Measurements from ENCODE around the gene VWA3A.
"Not testable (repeated sequence)": the region's sequence is repeated elsewhere in the genome, so short reads cannot be mapped to it uniquely, and the experiment has no call there.

Gene VWA3A

DNA sequence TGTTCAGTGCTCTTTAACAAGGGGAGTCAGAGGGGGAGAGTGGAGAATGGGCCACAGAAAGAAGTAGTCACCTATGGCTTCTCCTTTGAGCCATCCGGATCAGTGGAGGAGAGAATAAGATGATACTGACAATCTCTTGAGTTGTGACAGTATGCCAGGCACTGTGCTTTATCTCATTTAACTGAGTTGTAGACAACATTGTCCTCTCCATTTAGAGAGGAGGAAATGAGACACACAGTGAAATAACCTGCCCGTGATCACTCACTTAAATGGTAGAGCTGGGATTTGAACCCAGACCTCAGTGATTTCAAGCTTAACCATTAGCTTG lies 95.9 kb downstream of the VWA3A start:
- DNase-seq = no peak

- DNase-seq = peak; percentile 66
Measured at GRCh38 chr16:22188595-22189442, 96.5 kb downstream of the VWA3A start.

- no peak for DNase-seq
Measured at GRCh38 chr16:22189473-22190080, 97.2 kb downstream of the VWA3A start.

- peak; percentile 100 for DNase-seq
Measured at GRCh38 chr16:22190081-22190775, 97.9 kb downstream of the VWA3A start.

DNA sequence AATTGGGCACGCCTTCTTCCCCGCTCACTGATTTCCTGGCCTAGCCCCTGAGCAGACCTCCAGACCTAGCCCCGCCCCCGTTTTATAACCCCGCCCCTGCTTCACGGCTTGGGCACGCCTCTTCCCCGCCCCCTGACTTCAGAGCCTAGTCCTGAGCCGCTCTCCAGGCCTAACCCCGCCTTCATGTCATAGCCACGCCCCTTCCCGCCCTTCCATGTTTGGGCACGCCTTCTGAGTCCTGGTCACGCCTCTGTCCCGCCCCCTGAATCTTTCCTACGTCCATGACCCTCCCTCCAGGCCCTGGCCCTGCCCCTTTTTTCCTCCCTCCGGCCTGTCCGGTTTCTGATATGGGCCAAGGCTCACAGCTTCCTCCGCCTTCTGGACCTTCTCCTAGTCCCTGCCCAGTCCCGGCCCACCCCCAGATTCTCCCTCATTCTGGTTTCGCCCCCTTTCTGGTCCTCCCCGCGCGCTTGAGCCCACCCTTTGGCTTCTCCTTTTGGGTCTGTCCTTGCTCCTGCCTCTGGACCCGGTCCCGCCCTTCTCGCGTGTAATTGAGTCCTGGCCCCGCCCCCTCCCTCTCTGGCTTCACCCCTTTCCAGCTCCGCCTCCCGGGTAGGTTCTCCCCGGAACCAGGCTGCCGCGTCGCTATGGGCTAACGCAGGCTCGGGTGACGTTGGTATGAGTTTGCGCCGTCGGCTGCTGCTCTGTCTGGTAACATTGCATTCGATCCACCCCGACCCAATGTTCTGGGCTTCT lies 98.6 kb downstream of the VWA3A start:
- peak; percentile 97 for DNase-seq

DNA sequence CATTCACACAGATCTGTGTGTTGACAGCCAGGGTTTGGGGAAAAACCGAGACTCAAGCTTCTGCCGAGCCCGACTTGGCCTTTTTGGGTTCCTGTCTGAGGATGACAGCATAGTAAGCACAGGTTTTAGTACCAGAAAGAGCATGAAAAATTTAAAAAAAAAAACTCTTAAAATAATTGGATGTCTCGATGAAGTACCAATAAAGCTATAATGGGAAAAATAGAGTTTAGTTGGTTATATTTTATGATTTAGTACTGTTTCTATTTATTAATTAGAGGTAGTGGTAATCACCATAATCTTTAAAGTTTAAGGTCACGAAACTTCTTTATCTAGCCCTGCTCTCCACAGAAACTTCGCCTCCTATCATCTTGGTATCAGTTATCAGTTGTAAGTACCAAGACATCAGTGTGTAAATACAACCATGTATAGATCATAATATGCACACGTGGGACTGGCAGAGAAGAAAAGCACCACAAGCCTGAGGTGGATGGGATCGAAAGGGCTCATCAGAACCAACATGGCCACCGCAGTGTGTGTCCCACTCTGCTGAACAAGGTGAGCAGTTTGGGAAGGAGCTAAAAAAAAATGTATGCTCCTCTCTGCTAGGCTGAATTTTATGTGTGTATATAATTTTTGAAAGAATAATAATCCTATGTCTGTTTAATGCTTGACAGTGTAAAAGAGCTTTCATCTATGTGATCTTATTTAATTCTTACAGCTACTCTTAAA lies 99.4 kb downstream of the VWA3A start:
- peak; percentile 70 for DNase-seq

GRCh38 chr16:22192261-22193062 lies 100.1 kb downstream of the VWA3A start:
- peak; percentile 84 for DNase-seq

GRCh38 chr16:22193063-22193411 lies 100.7 kb downstream of the VWA3A start:
- no peak for DNase-seq

GRCh38 chr16:22194707-22195444 lies 102.5 kb downstream of the VWA3A start:
- DNase-seq = no peak

DNA sequence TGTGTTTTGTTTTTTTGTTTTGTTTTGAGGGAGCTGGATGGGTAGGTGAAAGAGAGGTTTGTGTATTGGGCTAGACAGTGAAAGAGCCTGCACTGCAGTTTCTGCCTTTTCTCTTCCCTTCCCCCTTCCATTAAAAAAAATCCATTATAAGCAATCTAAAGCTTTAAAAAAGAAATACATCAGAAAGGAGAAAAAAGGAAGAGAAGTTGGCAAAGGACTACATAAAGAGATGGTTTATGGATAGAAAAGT lies 103.0 kb downstream of the VWA3A start:
- DNase-seq = no peak

DNA sequence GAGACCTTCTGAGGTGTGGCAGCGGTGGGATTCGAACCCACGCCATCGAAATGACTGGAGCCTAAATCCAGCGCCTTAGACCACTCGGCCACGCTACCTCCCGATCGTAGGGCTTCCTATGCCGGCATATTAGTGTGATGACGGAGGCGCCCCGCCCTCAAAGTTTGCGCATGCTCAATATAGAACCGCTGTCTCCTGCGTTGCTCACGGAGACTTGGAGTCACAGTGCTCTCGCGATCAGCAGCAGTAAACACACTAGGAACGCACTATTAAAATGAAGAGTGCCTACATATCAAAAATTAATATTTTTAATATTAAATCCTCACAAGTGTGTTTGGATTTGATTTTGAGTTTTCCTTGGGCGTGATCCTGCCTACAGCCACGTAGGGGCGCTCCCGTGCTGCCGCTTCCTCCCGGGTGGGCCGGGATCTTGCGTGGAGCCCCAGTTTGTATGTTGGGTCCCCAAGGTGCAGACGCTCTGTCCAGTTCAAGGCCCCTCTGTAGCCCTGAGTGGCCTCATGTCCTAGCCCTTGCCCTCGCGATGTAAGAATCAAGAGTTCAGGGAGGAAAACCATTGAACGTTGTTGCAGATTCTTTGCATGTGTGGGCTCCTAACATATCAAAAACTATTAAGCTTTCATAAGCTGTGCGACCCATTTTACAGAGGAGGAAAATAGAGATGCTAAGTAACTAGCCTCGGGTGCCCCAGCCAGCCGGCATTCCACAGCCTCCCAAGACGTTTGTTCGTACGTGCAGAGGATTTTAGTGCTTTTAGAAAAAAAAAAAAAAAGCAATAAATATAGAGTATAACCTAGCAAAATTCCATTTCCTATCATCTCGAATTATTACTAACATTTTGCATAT lies 103.6 kb downstream of the VWA3A start:
- DNase-seq = peak; percentile 100

GRCh38 chr16:22196559-22197168 lies 104.3 kb downstream of the VWA3A start:
- not testable (repeated sequence) for DNase-seq

GRCh38 chr16:22198547-22199293 lies 106.4 kb downstream of the VWA3A start:
- DNase-seq = no peak

DNA sequence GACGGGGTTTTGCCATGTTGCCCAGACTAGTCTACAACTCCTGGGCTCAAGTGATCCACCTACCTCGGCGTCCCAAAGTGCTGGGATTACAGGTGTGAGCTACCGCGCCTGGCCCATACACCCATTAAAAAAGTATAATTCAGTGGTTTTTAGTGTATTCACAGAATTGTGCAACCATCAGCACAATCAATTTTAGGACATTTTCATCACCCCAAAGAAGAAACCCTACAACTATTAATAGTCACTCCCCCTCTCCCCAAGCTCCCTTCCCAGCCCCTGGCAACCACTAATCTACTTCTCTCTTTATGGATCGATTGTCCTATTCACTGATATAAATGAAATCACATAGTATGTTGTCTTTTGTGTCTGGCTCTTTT lies 109.9 kb downstream of the VWA3A start:
- no peak for DNase-seq

DNA sequence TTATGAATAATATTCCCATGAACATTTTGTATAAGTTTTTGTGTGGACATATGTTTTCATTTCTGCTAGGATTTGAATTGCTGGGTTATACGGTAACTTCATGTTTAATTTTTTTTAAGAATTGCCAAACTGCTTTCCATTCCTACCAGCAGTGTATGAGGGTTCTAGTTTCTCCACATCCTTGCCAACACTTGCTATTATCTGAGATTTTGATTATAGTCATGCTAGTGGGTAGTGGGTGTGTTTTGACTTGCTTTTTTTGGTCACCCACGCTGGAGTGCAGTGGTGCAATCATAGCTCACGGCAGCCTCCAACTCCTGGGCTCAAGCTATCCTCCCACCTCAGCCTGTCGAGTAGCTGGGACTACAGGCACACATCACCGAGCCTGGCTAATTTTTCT lies 110.8 kb downstream of the VWA3A start:
- no peak for DNase-seq

DNA sequence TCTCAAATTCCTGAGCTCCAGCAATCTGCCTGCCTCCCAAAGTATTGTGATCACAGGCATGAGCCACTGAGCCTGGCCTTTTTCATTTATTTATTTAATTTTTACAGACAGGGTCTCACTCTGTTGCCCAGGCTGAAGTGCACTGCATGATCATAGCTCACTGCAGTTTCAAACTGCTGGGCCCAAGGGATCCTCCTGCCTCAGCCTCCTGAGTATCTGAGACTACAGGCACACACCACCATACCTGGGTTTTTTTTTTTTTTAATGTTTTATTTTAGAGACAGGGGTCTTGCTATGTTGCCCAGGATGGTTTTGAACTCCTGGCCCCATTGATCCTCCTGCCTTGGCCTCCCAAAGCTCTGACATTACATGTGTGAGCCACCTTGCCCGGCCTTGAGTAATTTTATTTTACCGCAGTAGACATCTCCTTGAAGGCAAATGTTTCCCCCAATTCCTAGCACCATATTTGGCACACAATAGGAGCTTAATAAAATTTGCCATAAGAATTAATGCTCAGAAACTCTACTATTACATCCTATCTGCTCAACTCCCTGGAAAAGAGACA lies 111.8 kb downstream of the VWA3A start:
- no peak for DNase-seq

DNA sequence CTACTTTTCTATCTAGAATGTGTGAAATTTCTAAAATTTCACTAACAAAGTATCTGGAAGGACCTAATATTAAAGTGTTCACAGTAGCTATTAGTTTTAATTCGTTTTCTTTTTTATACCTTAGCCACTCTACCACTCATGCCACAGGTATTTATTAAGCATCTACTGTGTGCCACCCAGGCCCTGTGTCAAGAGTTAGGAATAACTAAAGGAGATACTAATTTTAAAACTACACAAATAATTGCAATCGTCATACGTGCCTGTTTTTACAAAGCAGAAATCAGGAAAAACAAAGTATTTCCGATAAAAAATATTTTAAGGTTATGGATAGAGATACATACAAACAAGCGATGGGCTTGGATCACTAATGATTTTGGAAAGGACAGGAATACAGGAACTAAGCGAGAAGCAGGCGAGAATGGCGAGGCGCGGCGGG lies 113.3 kb downstream of the VWA3A start:
- no peak for DNase-seq

- DNase-seq = peak; percentile 89
Measured at GRCh38 chr16:22206013-22206841, 113.9 kb downstream of the VWA3A start, which contains the start of gene EEF2K. TSS of gene EEF2K (plus strand) at chr16:22206278. CDS start at chr16:22225730, 19,452 bp downstream.

All from activated CD8-positive, alpha-beta memory T cell treated with anti-CD3 and anti-CD28 coated beads, Interleukin-2, amount 50 U/mL, for 48 hours (primary cell).